ENCODE data around the gene TFB1M.
A peak's percentile ranks its signal among the peaks of the same experiment; 100 is the strongest.

TFB1M gene

DNA sequence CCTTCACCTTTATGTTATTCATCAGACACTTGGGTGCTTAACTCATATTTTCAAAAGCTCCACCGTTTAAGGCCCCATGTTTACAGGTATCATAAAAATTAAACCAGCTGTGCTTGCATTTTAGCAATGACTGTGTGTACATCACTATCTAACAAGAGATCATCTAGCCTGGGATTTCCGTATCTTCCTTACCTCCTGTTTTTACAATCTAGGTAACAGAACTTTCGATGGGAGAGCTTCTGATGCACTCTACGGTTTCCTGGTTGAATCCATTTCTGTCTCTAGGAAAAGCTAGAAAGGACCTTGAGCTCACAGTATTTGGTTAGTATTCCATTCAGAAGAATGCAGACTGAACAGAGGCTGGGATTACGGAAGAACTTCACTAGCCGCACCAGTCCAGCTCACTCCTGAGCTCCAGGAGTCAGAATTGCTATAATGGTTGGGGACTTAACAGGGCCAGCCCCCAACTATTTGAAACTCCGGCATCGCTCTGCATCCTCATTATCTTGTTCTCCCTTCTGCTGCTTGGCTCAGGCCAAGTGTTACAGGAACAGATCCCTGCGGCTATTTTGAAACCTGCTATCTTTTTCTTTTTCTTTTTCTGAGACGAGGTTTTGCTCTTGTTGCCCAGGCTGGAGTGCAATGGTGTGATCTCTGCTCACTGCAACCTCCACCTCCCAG is 63.4 kb downstream of the TFB1M start:
- TF ChIP-seq, protein P1, sequence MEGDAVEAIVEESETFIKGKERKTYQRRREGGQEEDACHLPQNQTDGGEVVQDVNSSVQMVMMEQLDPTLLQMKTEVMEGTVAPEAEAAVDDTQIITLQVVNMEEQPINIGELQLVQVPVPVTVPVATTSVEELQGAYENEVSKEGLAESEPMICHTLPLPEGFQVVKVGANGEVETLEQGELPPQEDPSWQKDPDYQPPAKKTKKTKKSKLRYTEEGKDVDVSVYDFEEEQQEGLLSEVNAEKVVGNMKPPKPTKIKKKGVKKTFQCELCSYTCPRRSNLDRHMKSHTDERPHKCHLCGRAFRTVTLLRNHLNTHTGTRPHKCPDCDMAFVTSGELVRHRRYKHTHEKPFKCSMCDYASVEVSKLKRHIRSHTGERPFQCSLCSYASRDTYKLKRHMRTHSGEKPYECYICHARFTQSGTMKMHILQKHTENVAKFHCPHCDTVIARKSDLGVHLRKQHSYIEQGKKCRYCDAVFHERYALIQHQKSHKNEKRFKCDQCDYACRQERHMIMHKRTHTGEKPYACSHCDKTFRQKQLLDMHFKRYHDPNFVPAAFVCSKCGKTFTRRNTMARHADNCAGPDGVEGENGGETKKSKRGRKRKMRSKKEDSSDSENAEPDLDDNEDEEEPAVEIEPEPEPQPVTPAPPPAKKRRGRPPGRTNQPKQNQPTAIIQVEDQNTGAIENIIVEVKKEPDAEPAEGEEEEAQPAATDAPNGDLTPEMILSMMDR (conservative IDR thresholded peaks at IDR 0.05) = no peak

DNA sequence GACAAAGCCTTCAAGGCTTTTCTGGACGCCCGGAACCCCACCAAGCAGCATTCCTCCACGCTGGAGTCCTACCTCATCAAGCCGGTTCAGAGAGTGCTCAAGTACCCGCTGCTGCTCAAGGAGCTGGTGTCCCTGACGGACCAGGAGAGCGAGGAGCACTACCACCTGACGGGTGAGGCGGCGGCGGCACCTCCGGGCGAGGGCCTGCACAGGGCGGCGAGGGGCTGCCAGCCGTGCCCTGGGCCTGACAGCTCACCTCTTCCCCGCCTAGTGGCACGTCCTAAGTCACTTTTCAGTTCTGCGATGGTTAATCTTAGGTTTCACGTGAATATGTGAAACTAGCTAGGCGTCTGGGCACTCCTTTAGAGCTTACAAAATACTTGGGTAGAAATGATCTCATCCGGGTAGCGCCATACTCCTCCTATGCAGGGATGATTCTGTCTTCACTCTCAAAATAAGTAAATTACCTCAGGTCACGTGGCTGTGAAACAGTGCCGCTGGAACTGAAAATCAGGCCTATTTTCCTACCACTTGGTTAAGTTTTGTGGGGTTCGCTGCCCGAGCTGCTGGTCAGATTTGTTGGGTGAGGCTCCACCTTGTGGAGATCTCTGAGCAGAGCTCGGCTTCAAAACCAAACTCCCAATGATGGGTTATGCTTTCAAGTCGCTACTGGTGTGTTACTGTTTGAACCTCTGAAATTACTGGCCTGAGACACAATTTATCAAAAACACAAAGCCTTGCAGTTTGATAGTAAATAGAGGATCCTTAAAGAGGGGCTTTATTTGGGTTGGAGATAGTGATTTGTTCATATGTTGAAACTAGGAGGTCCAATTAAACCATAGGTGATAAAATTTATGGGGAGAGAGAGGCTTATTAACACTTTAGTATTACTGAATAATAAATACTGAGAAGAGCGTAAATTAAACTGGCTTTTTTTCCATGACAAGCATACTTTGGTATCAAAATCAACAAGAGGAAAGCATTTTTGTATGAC is 66.0 kb downstream of the TFB1M start:
- TF ChIP-seq, protein P1 (conservative IDR thresholded peaks at IDR 0.05) = peak; percentile 86
- H3K27ac ChIP-seq = no peak overlapping the region; the same call in 1 of the 2 replicates

More for the DNA sequence above, 63.4 kb downstream of the TFB1M start:
- no peak overlapping the region for H3K27ac ChIP-seq

DNA sequence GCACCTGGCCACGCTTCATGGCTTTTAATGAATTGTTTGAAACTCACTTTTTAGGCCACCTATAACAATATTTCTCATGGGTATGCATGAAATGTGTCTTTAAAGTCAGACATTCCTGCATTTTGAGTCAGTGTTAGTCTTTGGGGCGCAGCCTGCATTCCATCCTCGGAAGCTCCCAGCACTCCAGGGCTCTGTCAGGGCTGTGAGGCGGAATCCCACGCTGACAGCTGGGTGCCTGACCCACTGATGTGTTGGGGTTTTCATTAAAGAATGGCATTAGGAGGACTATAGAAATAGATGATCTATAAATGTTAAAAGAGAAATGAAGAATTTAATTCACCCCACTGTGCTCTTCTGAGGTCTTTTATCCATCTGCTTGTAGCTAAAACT is 66.7 kb downstream of the TFB1M start:
- TF ChIP-seq, protein P1 (conservative IDR thresholded peaks at IDR 0.05) = no peak
- H3K27ac ChIP-seq = no peak overlapping the region

DNA sequence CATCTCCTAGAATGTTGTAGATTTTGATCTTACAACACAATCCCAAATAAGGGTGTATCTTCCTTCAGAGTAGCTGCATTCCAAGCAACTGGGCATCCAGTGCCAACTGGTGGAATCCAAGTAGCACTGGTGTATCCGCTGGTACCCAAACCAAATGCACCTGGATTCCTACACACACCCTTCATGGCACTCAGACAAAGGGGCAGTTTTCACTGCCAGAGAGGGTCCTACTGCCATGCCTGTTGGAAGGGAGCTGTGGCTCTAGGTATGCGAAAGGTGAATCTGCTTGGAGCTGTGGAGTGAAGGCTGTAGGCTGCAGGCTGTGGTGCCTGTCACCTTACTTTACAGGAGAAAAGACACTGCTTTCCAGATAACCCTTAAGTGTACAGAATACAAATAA is 67.5 kb downstream of the TFB1M start:
- TF ChIP-seq, protein P1 (conservative IDR thresholded peaks at IDR 0.05) = no peak
- no peak overlapping the region for H3K27ac ChIP-seq

DNA sequence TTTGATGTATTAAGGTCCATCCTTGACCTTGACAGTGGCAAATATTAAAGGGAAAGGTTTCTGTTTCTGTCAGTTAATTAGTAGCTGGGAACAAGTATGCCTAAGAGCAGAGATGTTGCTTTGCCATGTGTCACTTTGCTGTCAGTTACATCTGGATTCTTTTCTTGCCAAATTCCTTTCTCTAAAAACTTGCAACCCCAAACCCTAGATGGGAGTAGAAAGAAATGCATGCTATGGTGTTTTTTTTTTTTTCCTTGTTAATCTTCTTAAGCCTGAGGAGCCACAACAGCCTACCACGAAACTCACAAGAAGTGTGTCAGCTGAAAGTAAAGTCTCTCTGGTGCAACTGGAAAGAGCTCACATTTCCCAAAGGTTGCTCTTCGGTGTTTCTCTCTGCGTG is 68.5 kb downstream of the TFB1M start:
- H3K27ac ChIP-seq = no peak overlapping the region
- TF ChIP-seq, protein P1 (conservative IDR thresholded peaks at IDR 0.05) = no peak

DNA sequence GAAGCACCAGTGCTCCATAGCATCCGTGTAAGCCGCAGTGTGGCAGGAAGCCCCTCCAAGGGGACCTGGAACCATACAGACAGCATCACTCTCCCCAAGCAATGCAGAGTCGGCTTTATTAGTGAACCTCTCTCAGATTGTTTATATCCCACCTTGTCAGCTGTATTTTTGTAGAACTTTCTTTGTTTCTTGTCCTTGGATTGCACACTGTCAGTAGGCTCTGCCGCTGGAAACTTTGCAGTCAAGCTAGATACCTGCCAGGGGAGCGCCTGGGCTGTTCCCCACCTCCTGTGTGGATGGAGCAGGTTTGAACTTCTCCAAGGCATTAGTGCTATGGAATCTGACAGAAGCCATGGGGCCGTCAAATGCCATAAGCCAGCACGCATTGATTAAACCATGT is 69.1 kb downstream of the TFB1M start:
- TF ChIP-seq, protein P1 (conservative IDR thresholded peaks at IDR 0.05) = no peak
- H3K27ac ChIP-seq = no peak overlapping the region

DNA sequence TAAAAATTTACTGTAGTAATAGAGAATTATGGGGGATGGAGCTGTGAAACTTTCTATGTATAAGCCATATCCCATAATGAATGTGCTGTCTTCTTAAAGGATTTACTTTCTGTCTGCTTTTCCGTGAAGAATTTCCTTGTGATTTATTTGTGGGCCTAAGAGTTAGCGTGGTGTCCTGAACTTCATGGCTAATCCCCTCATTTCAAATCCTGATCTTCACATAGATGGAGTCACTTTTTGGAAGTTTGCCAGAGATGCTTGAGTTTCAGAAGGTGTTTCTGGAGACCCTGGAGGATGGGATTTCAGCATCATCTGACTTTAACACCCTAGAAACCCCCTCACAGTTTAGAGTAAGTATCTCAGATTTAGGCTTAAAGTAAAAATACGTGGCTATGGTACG is 69.8 kb downstream of the TFB1M start:
- H3K27ac ChIP-seq = no peak overlapping the region
- TF ChIP-seq, protein P1 (conservative IDR thresholded peaks at IDR 0.05) = no peak

All from VCaP (cell line).